NOMO-1 treated with DMSO at 0.1 percent for 48 hours (cell line): ENCODE data around the gene PGAM5.
A peak's percentile ranks its signal among the peaks of the same experiment; 100 is the strongest.
"Not testable (repeated sequence)": the region's sequence is repeated elsewhere in the genome, so short reads cannot be mapped to it uniquely, and the experiment has no call there.

Source experiments
- DNase-seq: peaks from one replicate; lab custom pipeline; 2025; ENCODE audit not compliant: unreplicated experiment; lab: John Stamatoyannopoulos, UW

Gene PGAM5

GRCh38 chr12:132687211-132688164 lies 23.2 kb upstream of the PGAM5 start, which contains the start of the genes POLE and PXMP2:
Gene POLE (minus strand): TSS chr12:132687342. CDS start chr12:132687315, 27 bp downstream.
Gene PXMP2 (plus strand): TSS chr12:132687587. CDS start chr12:132687671, 84 bp downstream.
- peak; percentile 88 for DNase-seq

DNA sequence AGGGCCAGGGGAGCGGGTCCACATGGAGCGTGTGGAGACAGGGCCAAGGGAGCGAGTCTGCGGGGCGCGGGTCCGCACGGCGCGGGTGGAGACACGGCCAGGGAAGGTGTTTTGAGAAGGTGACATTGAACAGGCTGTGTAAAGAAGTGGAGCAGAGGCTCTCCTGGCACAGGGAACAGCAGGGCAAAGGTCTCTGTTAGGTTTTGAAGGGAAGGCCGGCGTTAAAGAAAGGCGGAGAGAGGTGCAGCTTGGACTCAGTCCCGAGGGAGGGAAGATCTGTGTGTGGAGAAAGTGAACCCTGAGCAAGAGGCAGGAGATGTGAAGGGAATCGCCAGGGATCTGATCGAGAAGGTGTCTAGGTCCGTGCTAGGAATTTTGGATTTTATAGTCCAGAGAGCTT lies 21.4 kb upstream of the PGAM5 start:
- no peak for DNase-seq

DNA sequence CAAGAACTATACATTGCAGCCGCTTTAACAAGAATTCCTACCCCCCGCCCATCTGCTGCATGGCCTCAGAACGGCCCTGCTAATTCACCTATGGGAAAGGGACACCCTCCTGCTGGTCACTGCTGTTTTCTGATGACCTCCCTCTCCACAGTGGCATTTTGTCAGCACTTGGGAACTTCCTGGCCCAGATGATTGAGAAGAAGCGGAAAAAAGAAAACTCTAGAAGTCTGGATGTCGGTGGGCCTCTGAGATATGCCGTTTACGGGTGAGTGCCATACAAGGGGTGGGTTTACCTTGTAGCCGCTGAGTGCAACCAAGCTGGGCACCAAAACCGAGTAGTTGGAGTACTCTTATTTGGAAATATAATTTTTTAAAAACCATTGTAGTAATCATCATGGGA lies 20.5 kb upstream of the PGAM5 start:
- DNase-seq, result no peak

GRCh38 chr12:132692030-132692429 lies 18.6 kb upstream of the PGAM5 start:
- DNase-seq, result not testable (repeated sequence)

- DNase-seq, result not testable (repeated sequence)
Measured at GRCh38 chr12:132694888-132695287, 15.8 kb upstream of the PGAM5 start.

DNA sequence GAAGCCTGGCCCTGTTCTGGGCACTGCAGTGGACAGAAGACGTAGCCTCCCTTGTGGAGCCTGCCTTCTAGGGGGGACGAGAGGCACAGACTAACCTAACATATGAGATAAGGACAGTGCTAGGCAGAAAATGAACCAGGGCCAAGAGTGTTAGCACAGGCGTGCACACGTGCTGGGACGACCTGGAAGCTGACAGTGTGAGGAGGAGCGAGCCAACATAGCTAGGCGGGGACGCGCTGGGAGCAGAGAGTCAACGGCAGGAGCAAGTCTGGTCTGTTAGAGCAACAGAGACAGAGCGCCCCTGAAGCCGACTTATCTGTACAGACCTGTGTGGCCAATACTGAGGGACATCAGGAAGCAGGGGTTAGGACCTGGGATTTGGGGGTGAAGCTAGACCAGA lies 15.2 kb upstream of the PGAM5 start:
- DNase-seq, result no peak

DNA sequence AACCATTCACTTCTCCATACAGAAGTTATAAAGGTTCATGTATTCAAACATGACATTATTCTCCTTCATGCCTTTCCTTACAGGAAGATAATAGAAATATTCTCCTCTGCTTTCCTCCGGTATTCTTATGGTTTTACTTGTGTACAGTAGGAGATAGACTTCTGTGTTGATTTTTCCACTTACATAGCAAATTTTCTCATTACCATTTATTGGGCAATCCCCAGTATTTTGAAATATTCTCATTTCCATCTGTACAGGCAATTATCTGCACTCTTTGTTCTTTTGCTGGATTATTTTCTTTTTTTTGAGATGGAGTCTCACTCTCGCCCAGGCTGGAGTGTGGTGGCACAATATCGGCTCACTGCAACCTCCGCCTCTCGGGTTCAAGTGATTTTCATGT lies 12.3 kb upstream of the PGAM5 start:
- peak; percentile 11 for DNase-seq

- DNase-seq, result no peak
Measured at GRCh38 chr12:132700212-132700822, 10.3 kb upstream of the PGAM5 start.

GRCh38 chr12:132702640-132703039 lies 8.0 kb upstream of the PGAM5 start:
- DNase-seq, result no peak

- no peak for DNase-seq
Measured at GRCh38 chr12:132703641-132704040, 7.0 kb upstream of the PGAM5 start.

DNA sequence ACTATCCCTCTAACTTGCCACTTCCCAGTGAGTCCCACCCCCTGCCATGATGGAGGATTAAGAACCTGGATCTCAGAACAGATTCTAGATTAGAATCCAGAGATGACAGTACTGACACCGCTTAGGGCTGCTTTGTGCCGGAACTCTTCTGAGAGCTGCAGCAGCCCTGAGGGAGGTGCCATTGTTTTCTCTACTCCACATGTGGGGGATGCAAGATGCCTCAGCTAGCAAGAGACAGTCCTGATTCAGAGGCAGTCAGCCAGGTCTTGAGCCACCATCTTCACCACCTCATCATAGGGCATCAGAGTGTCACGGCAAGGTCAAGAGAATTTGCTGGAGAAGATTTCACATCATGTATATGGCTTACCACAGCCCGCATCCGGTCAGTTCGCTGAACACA lies 3.4 kb upstream of the PGAM5 start:
- DNase-seq, result no peak

GRCh38 chr12:132708150-132708549 lies 2.5 kb upstream of the PGAM5 start:
- DNase-seq, result no peak

GRCh38 chr12:132710043-132710404 lies 618 bp upstream of the PGAM5 start:
- DNase-seq, result no peak

DNA sequence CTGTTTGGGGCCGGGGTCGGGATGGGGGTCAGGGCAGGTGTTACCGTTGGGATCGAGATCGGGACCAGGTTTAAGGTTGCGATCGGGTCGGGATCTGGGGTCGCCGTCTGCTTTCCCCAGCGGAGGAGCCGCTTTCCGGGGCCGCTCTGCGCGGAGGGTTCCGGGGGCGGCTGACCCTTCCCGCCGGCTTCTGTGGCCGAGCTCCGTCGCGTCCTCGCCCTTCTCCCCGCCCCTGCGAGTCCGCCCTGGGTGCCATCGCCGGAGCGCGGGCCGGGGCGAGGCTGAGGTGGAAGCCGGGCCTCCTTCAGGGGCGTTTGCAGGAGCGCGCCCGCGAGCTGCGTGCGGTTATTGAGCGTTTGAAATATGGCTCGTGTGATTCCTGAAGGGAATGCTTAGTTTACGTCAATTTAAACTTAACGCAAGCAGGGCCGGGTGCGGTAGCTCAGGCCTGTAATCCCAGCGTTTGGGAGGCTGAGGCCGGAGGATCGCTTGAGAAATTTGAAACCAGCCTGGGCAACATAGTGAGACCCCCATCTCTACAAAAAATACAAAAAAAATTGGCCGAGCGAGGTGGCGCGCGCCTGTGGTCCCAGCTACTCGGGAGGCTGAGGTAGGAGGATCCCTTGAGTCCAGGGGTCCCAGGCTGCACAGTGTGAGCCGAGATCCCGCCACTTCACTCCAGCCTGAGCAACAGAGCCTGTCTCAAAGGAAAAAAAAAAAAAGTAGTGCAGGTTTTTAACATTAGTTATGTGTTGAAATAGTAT lies 620 bp downstream of the PGAM5 start:
- DNase-seq, result no peak

DNA sequence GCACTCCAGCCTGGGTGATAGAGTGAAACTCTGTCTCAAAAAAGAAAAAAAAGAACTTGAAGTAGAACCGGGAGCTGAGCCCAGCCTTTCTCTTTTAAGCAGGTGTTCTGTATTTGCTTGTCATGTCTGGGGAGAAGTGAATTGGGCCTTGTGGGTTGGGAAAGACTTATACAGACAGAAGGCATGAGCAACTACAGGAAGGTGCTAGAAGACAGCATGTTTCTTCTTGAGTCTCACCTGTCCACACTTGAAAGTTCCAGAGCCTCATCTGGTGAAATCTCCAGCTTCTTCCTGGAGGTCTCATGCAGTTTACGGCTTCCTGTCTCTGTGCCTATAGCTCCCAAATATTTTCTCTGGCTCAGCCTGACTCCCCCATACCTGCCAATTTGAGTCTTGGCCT lies 2.5 kb downstream of the PGAM5 start:
- no peak for DNase-seq

DNA sequence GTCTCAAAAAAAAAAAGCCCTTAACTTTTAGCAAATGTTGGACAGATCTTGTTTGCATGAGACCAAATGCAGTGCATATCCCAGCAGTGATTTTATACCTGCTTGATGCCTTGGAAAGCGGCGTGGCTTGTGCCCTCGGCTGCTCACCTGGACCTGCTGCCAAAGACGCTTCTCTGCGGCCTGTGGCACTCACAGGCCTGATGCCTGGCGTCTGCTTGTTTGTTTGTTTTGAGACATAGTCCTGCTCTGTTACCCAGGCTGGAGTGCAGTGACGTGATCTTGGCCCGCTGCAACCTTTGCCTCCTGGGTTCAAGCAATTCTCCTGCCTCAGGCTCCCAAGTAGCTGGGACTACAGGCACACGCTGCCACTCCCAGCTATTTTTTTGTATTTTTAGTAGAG lies 5.2 kb downstream of the PGAM5 start:
- no peak for DNase-seq

GRCh38 chr12:132716356-132716755 lies 5.7 kb downstream of the PGAM5 start:
- no peak for DNase-seq

DNA sequence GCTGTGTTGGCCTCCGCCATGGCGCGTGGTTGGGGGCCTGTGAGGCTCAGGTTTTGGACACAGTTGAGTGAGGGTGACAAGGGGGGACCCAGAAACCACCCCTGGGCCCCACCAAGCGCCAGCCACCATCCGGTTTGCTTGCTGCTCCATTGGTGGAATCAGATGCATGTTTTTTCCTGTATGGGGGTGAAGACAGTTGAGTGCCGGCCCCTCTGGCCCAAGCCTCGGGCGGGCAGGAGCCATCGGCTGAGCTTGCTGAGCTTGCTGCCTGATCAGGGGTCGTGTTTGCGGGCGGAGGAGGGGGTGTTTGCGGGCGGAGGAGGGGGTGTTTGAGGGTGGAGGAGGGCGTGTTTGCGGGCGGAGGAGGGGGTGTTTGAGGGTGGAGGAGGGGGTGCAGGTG lies 6.4 kb downstream of the PGAM5 start:
- DNase-seq, result no peak

GRCh38 chr12:132717531-132718387 lies 7.1 kb downstream of the PGAM5 start:
- DNase-seq, result no peak

- DNase-seq, result no peak
Measured at GRCh38 chr12:132718644-132719043, 8.0 kb downstream of the PGAM5 start.
